WTC11 (cell line): ENCODE measurements around the gene HPCAL1.

Source experiments
- ESRRA ChIP-seq: sonication (generic); formaldehyde crosslinking; IDR thresholded peaks from 2 replicates; pipeline ENCODE4 v1.8.1; 2022; ENCODE audit warnings: mild to moderate bottlenecking, missing genetic modification reagents, borderline replicate concordance
- JUN ChIP-seq: sonication (generic); formaldehyde crosslinking; IDR thresholded peaks from 2 replicates; pipeline ENCODE4 v1.8.0; 2023; ENCODE audit warnings: mild to moderate bottlenecking, missing genetic modification reagents
- KAT7 ChIP-seq: sonication (generic); formaldehyde crosslinking; IDR thresholded peaks from 2 replicates; pipeline ENCODE4 v1.8.1; 2023; ENCODE audit warnings: missing genetic modification reagents, mild to moderate bottlenecking, borderline replicate concordance
- NFE2L1 ChIP-seq: sonication (generic); formaldehyde crosslinking; IDR thresholded peaks from 2 replicates; pipeline ENCODE4 v1.8.1; 2023; ENCODE audit warnings: missing genetic modification reagents
- NR2C2 ChIP-seq: sonication (generic); formaldehyde crosslinking; IDR thresholded peaks from 2 replicates; pipeline ENCODE4 v1.8.0; 2022; ENCODE audit warnings: mild to moderate bottlenecking, missing genetic modification reagents
- TP53 ChIP-seq: sonication (generic); formaldehyde crosslinking; IDR thresholded peaks from 2 replicates; pipeline ENCODE4 v1.8.1; 2023; ENCODE audit warnings: mild to moderate bottlenecking, missing genetic modification reagents
- TF ChIP-seq, protein P1 (sequence below): fragments of 200-600 bp; IDR thresholded peaks from 2 replicates; pipeline ENCODE4 v1.8.0; 2022; ENCODE audit warnings: antibody characterized with exemption
- TF ChIP-seq, protein P2 (sequence below): sonication (generic); formaldehyde crosslinking; IDR thresholded peaks from 2 replicates; pipeline ENCODE4 v1.8.1; 2022; ENCODE audit warnings: low read depth, missing genetic modification reagents, borderline replicate concordance
- TF ChIP-seq, protein P3 (sequence below): sonication (generic); formaldehyde crosslinking; conservative IDR thresholded peaks from 2 replicates; pipeline ENCODE4 v1.8.1; 2023; ENCODE audit warnings: mild to moderate bottlenecking, low read depth, missing genetic modification reagents, moderate library complexity
- TF ChIP-seq, protein P4 (sequence below): sonication (generic); formaldehyde crosslinking; IDR thresholded peaks from 2 replicates; pipeline ENCODE4 v1.8.1; 2022; ENCODE audit warnings: missing genetic modification reagents, borderline replicate concordance

DNA sequence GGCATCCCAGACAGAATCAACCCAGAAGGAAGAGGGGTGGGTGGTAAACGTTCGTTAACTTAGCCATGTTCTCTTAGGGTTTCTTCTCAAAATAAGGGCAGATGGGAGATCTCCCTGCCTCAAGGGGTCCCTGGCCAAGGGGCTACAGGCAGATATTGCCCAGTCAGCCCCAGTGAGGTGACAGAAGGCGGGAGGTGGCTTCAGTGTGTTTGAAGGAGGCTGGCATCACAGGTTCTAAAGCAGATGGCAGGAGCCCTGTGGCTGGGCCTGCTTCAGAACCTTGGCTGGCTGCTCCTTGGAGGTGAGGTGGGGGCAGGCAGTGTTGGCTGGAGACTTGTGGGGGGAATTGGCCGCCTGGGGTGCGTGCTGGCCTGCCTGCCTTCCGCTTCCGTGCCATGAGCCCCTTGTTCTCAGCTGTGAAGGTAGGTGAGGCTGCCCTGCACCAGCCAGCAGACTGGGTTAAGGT, 23.5 kb downstream of the HPCAL1 start:
- TF ChIP-seq, protein P1, sequence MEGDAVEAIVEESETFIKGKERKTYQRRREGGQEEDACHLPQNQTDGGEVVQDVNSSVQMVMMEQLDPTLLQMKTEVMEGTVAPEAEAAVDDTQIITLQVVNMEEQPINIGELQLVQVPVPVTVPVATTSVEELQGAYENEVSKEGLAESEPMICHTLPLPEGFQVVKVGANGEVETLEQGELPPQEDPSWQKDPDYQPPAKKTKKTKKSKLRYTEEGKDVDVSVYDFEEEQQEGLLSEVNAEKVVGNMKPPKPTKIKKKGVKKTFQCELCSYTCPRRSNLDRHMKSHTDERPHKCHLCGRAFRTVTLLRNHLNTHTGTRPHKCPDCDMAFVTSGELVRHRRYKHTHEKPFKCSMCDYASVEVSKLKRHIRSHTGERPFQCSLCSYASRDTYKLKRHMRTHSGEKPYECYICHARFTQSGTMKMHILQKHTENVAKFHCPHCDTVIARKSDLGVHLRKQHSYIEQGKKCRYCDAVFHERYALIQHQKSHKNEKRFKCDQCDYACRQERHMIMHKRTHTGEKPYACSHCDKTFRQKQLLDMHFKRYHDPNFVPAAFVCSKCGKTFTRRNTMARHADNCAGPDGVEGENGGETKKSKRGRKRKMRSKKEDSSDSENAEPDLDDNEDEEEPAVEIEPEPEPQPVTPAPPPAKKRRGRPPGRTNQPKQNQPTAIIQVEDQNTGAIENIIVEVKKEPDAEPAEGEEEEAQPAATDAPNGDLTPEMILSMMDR: no peak
- TF ChIP-seq TP53: no peak
- TF ChIP-seq ESRRA (CRISPR knock-in tag): no peak
- TF ChIP-seq KAT7 (CRISPR knock-in tag): no peak
- TF ChIP-seq, protein P2, sequence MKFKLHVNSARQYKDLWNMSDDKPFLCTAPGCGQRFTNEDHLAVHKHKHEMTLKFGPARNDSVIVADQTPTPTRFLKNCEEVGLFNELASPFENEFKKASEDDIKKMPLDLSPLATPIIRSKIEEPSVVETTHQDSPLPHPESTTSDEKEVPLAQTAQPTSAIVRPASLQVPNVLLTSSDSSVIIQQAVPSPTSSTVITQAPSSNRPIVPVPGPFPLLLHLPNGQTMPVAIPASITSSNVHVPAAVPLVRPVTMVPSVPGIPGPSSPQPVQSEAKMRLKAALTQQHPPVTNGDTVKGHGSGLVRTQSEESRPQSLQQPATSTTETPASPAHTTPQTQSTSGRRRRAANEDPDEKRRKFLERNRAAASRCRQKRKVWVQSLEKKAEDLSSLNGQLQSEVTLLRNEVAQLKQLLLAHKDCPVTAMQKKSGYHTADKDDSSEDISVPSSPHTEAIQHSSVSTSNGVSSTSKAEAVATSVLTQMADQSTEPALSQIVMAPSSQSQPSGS (CRISPR knock-in tag): no peak
- no peak for TF ChIP-seq NFE2L1 (CRISPR knock-in tag)
- TF ChIP-seq, protein P3, sequence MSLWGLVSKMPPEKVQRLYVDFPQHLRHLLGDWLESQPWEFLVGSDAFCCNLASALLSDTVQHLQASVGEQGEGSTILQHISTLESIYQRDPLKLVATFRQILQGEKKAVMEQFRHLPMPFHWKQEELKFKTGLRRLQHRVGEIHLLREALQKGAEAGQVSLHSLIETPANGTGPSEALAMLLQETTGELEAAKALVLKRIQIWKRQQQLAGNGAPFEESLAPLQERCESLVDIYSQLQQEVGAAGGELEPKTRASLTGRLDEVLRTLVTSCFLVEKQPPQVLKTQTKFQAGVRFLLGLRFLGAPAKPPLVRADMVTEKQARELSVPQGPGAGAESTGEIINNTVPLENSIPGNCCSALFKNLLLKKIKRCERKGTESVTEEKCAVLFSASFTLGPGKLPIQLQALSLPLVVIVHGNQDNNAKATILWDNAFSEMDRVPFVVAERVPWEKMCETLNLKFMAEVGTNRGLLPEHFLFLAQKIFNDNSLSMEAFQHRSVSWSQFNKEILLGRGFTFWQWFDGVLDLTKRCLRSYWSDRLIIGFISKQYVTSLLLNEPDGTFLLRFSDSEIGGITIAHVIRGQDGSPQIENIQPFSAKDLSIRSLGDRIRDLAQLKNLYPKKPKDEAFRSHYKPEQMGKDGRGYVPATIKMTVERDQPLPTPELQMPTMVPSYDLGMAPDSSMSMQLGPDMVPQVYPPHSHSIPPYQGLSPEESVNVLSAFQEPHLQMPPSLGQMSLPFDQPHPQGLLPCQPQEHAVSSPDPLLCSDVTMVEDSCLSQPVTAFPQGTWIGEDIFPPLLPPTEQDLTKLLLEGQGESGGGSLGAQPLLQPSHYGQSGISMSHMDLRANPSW (CRISPR knock-in tag): no peak
- no peak for TF ChIP-seq JUN (CRISPR knock-in tag)
- TF ChIP-seq, protein P4, sequence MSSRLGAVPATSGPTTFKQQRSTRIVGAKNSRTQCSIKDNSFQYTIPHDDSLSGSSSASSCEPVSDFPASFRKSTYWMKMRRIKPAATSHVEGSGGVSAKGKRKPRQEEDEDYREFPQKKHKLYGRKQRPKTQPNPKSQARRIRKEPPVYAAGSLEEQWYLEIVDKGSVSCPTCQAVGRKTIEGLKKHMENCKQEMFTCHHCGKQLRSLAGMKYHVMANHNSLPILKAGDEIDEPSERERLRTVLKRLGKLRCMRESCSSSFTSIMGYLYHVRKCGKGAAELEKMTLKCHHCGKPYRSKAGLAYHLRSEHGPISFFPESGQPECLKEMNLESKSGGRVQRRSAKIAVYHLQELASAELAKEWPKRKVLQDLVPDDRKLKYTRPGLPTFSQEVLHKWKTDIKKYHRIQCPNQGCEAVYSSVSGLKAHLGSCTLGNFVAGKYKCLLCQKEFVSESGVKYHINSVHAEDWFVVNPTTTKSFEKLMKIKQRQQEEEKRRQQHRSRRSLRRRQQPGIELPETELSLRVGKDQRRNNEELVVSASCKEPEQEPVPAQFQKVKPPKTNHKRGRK (CRISPR knock-in tag): no peak
- no peak for TF ChIP-seq NR2C2
